GM18499 (cell line): ENCODE data around the gene MB21D2.

Experiments
- ATAC-seq: cut with Tn5 transposase; IDR thresholded peaks from one replicate; pipeline ENCODE4 v1.9.1; 2021; ENCODE audit warnings: moderate number of reproducible peaks; ENCODE audit not compliant: insufficient read depth, unreplicated experiment

Gene MB21D2

DNA sequence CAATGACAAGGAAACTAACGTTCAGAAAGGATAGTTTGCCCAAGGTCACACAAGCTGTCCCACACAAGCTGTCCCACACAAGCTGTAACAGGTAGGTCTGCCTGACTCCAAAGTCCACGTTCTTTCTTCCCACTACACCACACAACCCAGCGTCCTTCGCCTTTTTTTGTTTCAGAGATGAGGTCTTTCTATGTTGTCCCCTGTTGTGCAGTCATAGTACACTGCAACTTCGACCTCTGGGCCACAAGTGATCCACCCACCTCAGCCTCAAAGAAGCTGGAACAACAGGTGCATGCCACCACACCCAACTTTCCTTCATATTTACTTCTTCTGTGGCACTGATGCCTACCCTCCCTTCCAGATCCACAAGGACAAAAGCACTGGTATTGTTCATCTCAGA is 21.4 kb downstream of the MB21D2 start:
- ATAC-seq = no peak

DNA sequence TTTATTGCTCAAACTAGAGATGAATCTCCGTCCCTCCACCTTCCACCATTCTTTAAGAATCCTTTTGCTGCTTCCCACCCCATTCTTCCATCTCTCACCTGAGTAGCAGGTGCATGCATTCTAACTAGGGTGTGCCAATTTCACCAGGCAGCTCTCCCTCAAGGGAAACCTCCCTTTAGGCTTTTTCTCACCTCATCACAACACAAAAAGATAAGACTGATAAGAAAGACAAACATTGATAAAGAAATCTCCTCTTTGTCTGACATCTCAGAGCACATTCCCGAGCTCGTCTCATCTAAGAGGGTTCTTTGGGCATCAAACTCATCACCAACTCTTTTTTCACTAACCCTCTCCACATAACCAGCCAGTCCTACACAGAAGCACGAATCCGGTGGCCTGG is 23.0 kb downstream of the MB21D2 start:
- ATAC-seq = no peak

DNA sequence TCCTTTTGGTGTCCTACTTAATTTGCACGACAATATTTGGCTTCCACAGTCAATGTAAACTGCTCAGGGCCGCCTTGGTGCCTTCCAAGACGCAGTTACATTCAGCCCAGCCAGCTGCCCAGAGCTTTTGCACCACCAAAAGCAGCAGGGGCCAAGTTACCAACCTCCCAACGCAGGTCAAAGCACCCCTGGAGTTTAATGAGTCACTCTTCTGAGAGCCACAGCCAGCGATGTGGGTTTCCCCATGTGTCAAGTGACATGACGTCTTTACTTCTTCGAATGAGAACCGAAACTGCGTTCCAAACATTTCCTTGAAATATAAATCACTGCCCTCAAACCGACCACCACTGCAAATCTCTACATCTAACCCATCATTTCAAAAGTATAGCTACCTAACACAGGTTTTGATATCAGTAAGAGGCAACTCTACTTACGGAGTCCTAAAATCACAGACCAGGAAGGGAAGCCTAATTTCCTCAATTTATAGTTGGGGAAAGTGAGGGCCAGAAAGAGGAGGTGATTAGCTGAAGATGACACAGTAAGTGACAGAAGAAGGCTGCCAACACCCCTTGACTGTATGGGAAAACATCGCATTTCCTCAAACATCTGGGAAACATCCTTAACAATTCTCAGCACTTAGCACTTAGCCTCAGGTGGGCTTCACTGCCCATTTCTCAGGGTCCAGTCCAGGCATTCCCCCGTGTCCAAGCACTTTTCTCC is 24.5 kb downstream of the MB21D2 start:
- ATAC-seq = peak; percentile 95

DNA sequence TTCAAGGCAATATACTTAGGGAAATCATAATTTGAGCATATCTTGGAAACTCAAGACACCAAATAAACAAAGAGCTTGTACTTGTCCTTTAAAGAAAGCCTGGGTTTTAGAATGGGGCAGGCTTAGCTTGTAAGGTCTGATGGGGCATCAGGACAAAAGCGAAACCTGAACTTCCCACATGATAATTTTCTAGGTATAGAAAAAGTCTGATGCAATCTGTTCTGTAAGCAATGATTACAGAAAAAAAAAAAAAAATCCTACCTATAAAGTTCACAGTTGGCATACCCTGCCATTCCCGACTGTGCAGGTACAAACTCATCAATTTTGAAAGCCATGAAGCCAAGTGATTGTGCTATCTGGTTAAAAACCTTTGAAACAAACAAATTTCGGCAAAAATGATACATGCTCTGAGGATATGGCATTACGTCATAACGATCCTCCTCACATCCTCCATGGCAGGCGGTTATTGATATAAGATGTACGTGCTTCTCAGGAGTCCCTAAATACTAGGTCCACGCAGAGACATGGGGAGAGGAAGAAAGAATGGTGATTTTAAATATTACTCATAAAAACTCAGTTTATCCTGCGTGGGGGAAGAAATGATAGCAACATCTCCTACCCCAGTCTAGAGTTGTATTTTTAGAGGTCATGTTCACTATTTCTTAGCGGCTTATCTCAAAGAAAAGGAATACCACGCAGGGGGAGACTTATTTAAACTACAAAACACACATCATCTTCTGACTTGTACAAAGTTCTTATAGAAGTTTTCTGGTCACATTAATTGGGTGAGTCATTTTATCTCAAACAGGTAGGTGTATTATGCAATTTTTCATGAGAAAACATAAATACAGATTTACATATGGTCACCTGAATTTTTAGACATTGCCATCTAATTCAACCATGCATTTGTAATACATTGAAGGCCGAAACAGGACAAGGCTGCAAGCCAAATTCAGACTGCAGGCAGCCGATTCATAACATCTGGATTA is 27.0 kb downstream of the MB21D2 start:
- ATAC-seq = no peak

DNA sequence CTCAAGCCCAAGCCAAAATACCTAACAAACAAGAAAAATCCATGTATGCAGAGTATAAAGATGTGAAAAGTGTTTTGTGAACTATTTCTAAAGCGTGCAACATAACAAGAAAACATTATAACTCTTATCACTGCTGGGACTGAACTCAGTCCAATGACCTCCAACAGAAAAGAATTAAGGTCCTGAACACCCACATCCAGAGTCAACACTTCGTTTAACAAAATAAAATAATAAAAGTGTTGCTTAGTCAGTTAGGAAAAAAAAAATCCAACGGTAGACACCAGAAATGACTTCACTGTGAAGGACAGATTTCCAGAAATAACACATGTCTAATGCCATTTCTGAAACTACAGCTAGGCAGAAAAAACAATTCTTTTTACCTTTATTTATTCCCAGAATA is 28.0 kb downstream of the MB21D2 start:
- ATAC-seq = no peak

DNA sequence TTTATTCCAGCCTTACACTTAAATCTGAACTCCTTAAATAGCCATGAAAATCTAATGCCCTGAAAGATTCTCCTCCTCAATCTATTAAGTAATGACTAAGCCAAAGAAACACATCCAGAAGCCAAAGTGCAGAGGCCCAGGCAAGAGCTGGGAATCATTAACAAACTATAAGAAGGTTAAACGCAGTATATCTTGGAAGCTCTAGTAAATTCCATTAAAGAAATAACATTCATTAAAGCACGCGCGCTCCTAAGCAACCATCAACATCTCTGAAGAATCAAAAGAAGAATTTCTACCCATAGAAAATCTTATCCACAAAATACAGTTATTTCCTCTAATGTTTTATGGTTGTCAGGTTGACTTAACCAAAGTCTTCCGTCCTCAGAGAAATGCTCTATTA is 29.5 kb downstream of the MB21D2 start:
- no peak for ATAC-seq

DNA sequence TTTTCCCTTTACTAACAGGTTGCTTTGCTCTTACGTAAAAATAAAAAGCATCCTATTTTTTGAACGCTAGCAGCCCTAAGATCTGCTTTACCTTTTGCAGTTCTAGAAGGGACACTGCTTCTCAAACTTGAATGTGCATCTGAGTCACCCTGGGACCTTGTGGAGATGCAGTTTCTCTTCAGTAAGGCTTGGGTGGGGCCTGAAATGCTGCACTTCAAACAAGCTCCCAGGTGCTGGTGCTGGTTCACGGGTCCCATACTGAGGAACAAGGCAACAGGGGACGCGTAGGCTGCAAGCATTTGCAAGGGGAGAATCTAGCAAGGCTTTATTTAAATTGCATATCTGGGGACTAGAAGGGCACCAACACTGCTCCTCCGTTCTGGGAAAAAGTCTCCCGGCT is 30.0 kb downstream of the MB21D2 start:
- no peak for ATAC-seq

DNA sequence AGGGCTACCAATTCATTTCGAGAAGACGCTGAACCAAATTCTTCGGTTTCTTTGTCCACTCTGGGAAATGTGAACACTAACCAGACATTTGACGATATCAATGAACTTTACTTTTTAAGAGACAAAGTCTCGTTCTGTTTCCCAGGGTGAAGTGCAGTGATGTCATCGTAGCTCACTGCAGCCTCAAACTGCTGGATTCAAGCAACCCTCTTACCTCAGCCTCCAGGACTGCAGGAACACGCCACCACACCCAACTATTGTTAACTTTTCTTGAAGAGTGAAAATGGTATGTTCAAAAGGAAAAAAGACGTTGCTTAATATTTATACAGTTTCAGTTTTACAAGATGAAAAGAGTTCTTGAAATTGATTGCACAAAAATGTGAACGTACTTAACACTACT is 30.6 kb downstream of the MB21D2 start:
- no peak for ATAC-seq

DNA sequence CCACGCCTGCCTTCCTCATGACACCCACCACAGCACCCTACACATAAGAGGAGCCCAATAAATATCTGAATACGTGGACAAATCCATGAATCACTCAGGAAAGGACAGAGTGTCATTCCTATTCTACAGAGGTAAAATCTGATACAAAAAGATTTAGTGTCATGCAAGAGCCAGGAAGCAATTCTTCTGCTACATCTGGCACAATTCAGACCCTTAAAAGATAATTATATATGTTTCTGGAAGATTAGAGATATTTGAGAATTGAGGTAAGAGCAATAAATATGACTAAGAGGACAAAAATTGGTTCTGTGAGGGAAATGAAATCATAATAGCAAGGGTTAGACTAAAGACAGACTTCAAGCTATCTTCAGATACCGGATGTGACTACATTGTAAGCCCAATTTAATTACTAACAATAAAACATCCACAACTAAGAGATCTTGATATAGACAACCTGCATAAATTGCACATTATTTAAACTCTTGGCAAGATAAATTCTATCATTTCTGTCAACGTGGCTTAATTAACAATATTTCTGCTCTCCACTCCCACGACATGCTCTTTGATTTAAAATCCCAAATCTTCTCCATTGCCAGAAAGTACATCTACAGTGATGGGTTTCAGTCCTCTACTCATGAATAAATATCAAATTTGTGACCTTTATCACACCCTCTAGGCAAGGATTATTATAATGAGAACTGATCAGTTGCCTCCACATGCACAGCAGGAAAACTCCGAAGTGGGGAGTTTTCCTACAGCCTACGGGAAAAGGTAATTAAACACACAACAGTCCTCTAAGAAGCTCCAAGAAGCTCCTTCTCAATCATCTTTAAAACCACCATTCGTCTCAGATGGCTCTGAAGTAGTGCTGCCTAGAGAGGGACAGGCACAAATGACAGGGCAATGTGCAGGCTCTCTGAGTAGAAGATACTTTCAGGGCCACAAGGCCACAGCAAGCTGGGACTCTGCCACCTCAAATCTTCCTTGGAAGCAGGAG is 32.6 kb downstream of the MB21D2 start:
- no peak for ATAC-seq

DNA sequence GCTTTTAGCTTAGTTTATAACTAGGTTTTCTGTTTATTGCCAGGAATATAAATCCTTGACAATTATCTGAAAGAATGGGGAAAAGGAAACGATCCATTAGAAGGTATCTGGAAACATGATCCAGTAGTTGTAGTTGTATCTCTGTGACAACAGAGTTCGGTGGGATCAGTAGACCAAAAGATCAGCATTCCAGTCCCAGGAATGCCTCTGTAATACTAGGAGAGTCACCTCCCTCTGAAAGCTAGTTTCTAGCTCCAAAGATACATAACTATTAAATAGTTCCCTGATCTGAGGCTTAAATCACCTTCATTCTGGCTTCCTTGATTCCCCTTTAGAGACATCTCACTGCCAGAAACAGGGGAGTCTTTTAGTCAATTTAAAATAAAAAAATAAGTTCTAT is 34.1 kb downstream of the MB21D2 start:
- no peak for ATAC-seq

DNA sequence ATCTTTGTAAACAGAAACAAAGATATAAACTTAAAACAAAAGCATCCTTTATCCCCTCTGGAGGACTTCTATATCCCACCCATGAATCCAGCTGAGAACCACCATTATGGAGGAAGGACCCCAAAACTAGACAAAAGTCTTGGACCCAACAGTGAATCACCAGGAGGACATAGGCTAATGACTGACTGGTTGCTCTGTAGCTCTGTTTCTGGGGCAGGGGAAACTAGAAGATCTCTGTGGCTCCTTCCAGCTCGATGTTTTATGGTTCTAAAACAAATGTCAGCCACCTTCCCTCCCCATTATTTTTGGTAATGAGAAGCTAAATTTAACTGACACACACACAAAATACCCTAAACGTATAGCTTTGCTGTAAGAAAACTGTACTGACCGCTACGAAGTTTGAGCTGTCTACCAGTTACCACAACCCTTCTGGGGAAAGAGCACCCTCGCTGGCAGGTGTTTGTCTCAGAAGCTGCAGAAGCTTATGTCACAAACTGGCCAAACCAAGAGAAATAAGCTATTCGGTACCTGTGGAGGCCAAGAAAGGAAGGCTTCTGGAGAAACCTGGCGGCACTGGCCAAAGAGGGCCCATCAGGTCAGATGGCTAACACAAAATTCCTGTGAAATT is 36.4 kb downstream of the MB21D2 start:
- no peak for ATAC-seq

DNA sequence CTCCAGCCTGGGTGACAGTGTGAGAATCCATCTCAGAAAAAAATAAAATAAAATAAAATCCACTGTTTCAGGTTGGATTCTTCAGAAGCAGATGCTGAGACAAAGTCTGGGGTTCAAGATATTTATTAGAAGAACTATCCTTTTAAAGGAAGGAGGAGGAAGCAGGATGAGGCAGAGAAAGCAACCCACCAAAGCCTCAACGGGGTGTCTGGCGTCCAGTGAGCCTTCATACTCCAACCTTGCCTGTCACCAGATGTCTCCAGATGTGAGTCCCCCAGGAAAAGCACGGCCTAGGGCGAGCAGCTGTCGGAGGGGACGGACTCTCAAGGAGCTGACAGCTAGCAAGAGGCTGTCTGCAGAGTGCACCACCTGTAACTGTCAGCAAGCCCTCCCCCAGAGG is 37.3 kb downstream of the MB21D2 start:
- no peak for ATAC-seq

DNA sequence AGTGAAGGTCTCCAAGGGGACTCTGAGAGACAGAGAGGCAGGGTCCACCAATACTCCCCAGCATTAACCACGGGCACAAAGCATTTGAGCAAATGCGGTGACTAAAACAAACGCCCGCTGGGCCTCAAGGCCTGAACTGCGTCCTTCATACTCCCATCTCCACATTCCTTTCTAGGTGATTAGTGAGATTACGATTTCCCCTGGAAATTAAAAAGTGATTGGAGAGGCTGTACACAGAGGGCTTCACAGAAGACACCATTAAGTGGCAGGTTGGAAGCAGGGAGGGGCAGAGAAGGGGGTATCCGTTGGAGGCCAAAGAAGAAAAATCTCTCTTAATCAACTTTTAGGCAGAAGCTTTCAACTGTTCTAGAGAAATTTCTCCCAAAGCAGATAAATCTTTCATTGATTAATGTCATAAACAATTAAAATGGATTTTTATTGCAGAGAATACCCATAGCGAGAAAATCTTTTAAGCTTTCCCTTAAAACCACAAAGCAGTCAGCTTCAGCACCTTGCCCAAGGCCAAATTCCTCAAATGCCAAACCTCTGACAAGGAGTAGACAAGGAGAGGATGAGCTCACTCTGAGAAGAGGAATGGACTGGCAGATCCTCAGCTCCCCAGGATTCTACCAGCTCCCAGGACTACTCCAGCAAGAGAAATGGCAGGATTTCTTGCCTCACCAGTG is 38.2 kb downstream of the MB21D2 start:
- ATAC-seq = no peak

DNA sequence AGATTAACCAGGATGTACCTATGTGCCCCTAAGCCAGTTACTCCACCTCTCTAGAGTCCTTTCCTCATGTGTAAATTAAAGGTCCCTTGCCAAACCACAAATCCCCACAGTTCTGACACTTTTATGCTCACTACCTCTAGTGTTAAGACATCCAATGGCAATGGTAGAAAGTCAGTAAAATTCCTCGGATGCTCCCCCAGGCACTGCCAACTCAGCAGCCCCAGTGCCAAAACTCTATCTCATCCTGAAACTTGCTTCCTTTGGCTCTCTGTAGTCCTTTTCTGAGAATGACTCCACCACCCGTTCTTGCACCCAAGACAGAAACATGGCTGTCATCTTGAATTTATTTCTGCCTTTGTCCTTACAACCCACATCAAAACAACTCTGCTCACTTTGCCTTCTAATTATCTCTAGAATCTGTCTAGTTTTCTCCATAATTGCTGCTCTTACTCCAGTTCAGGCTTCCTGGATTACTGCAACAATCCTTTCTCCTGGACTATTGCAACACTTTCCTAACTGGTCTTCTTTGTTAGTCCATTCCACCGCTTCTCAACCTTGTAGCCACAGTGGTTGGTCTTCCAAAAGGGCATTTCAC is 41.6 kb downstream of the MB21D2 start:
- no peak for ATAC-seq

DNA sequence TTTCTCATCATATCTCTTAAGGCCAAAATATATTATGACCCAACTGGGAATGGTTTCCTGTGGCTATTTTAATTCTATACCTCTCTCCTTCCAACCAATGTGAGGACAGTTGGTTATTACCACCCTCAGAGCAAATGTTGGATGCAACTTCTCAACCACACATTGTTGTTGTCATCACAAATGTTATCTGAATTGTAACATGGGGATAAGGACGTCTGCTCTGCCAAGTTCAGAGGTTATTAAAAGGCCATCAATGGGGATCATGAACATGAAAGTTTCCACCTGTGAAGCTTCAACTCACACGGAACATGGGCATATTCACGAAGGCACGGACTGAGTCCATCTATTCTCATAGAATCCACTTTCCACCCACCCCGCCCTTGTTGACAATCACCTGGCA is 46.8 kb downstream of the MB21D2 start:
- no peak for ATAC-seq

DNA sequence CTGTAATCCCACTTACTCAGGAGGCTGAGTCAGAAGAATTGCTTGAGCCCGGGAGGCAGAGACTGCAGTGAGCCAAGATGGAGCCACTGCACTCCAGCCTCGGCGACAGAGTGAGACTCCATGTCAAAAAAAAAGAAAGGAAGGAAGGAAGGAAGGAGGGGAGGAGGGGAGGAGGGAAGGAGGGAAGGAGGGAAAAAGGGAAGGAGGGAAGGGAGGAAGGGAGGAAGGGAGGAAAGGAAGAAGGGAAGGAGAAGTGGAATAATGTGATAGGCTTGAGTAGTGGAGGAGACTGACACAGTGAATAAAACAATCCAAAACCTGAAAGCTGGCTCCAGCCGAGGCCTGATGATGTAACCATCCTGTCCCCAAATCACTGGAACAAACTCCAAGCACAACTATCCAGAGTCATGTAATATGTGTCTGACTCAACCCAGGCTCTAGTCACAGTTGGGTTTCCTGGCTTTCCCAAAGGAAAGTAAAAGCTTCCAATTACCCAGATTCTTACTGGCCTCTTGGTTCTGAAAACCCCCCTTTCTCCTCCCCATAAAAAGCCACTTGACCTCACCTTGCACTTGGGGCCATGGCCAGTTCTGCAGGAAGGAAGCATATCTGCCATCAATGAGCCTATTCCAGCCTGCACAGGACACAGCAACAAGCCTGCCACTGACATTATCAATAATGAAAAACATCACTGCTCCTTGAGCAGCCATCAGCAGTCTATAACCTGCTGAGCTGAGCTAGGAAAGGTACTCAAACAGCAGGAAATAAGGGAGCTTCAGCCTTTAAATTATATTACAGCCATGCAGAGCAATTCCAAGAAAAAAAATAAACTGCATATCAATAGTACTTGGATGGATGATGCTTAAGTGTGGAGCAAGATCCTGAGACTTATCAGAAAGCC is 48.3 kb downstream of the MB21D2 start:
- ATAC-seq = no peak

DNA sequence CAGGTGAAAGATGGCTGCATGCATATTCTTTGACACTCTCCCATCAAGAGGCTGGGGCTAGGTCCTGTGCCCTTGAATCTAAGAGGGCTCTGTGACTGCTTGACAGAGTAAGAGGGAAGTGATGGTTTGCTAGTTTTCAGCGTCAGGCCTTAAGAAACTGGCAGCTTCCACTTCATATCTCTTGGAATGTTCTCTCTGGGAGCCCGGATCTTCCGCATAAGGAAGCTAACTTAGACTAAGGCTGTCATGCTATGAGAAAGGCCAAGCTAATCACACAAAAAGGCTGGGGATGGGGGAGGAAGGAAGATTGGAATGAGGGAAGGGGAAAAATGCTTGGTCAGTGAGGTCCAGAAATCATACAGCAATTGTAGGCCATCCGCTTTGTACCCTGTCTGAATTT is 50.0 kb downstream of the MB21D2 start:
- no peak for ATAC-seq

DNA sequence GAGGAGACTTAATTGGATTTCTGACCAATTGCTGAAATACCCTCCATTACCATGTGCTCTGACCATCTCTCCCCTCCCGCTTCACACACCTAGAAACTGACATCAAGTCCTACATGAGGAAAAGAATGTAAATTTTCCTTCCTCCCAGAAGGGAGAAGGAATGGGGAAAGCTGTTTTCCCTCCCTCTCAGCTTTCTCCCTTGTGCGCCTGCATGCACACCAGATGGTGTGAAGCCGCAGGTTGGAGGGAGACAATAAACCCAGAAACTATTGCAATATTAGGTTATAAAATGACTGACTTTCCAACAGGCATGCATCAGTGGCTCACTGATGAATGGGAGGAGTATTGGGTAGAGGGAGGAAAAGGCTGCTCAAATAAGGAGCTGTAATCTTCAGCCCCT is 50.9 kb downstream of the MB21D2 start:
- ATAC-seq = no peak
